Measurements from ENCODE around the gene SLC24A5.

SLC24A5 gene

GRCh38 chr15:48091522-48091921 is 29.3 kb upstream of the SLC24A5 start:
- H3K4me3 ChIP-seq (replicated peaks in 1 of 2; ENCODE audit: low read depth in 2 of 2, low read length in 2 of 2), result no peak overlapping the region
- TF ChIP-seq CTCF (IDR thresholded peaks at IDR 0.05; ENCODE audit: low read depth, low read length), result no peak
- DNase-seq (ENCODE audit: low read depth in 2 of 2), result peak in 1 of 2 donors; percentile 4

GRCh38 chr15:48096355-48096786 is 24.4 kb upstream of the SLC24A5 start:
- TF ChIP-seq CTCF (IDR thresholded peaks at IDR 0.05; ENCODE audit: low read depth, low read length), result no peak
- no peak for DNase-seq (ENCODE audit: low read depth in 2 of 2)
- no peak overlapping the region for H3K4me3 ChIP-seq (replicated peaks in 1 of 2; ENCODE audit: low read depth in 2 of 2, low read length in 2 of 2)

GRCh38 chr15:48096813-48097212 is 24.0 kb upstream of the SLC24A5 start:
- no peak for TF ChIP-seq CTCF (IDR thresholded peaks at IDR 0.05; ENCODE audit: low read depth, low read length)
- no peak overlapping the region for H3K4me3 ChIP-seq (replicated peaks in 1 of 2; ENCODE audit: low read depth in 2 of 2, low read length in 2 of 2)
- peak; percentile 42 to 77 for DNase-seq (ENCODE audit: low read depth in 2 of 2)

- no peak for DNase-seq (ENCODE audit: low read depth in 2 of 2)
- H3K4me3 ChIP-seq (replicated peaks in 1 of 2; ENCODE audit: low read depth in 2 of 2, low read length in 2 of 2), result no peak overlapping the region
- TF ChIP-seq CTCF (IDR thresholded peaks at IDR 0.05; ENCODE audit: low read depth, low read length), result no peak
Measured at GRCh38 chr15:48097264-48097663, 23.5 kb upstream of the SLC24A5 start.

- no peak overlapping the region for H3K4me3 ChIP-seq (replicated peaks in 1 of 2; ENCODE audit: low read depth in 2 of 2, low read length in 2 of 2)
- DNase-seq (ENCODE audit: low read depth in 2 of 2), result no peak
- TF ChIP-seq CTCF (IDR thresholded peaks at IDR 0.05; ENCODE audit: low read depth, low read length), result no peak
Measured at GRCh38 chr15:48101376-48101961, 19.3 kb upstream of the SLC24A5 start.

GRCh38 chr15:48102167-48102566 is 18.6 kb upstream of the SLC24A5 start:
- peak in 1 of 2 donors; percentile 27 for DNase-seq (ENCODE audit: low read depth in 2 of 2)
- no peak for TF ChIP-seq CTCF (IDR thresholded peaks at IDR 0.05; ENCODE audit: low read depth, low read length)
- H3K4me3 ChIP-seq (replicated peaks in 1 of 2; ENCODE audit: low read depth in 2 of 2, low read length in 2 of 2), result no peak overlapping the region

GRCh38 chr15:48103647-48104046 is 17.1 kb upstream of the SLC24A5 start:
- H3K4me3 ChIP-seq (replicated peaks in 1 of 2; ENCODE audit: low read depth in 2 of 2, low read length in 2 of 2), result no peak overlapping the region
- peak in 1 of 2 donors; percentile 2 for DNase-seq (ENCODE audit: low read depth in 2 of 2)
- TF ChIP-seq CTCF (IDR thresholded peaks at IDR 0.05; ENCODE audit: low read depth, low read length), result no peak

Measured in cardiac fibroblast (primary cell).